Cardiac ventricle fibroblast (primary cell): ENCODE measurements around the gene PHF11. TPM values are rescaled to one million over a fixed set of nuclear protein-coding genes. Genes with fewer than 3 reads are reported as not detected.

Experiments used
- total RNA-seq: library from RNA; depleted of rRNA; stranded (reverse); fragments of >200 nt; gene quantifications from 2 replicates; pipeline ENCODE4 v1.2.3, GENCODE V29; 2015

PHF11 gene
- total RNA-seq: 16.8 and 19.0 TPM in 2 replicates

DNA sequence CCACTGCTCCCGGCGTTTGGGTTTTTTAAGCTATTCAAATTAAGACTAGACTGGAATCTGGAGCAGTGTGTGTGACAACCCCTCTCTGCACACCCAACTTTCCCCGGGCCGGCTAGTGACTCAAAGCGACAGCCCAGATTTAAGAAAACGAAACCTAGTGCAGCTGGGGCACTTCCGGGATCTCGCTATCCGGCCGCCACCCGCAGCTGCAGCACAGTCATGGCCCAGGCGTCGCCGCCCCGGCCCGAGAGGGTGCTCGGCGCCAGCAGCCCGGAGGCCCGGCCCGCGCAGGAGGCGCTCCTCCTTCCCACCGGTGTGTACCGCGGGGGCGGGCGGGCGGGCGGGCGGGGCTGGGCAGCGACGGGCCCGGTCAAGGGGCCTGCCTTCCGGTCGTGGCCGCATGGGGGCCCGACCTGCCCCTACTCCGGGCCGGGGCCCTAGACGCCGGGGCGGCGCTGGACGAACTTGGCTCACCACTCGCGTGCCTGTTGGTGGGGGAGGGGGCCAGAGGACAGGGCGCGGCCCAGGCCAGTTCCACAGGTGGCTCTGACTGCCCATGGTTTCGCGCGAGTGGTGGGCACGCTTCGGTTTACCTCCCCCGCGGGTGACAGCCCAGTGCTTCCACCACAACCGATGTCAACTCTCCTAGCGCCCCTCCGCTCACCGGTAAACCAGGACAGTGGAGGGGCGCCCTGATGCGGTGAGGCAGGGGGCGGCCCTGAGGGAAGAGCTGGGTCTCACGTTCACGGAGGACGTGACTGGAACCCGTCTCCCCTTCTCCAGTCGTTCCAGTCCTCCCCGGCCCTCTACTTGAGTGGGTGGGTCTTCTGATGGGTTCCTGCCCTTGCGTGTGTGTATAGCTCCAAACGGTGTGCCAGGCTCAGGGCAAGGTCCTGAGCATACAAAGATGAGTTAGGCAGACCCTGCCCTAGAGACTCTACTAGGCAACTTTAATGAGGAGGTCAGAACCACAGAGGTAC, at the start of gene PHF11:
Gene PHF11, plus strand, starts transcription at position 171 of the 980 bp plus-strand sequence. Its CDS starts 49 bp downstream, at position 220.

Other genes with a start within 250 kb of the PHF11 start
- gene CDADC1, start 248.0 kb upstream of the PHF11 start, total RNA-seq: 3.5 and 4.0 TPM in 2 replicates
- 6.3 and 6.6 TPM in 2 replicates for gene CAB39L, start 51.9 kb upstream of the PHF11 start, total RNA-seq
- gene SETDB2, start 51.7 kb upstream of the PHF11 start, total RNA-seq: 2.8 and 3.6 TPM in 2 replicates
- gene RCBTB1, start 89.6 kb downstream of the PHF11 start, total RNA-seq: 9.4 and 9.9 TPM in 2 replicates
- not detected in 2 replicates for gene ARL11, start 132.6 kb downstream of the PHF11 start, total RNA-seq
- 79.0 and 96.7 TPM in 2 replicates for gene EBPL, start 195.5 kb downstream of the PHF11 start, total RNA-seq